GM12891 (cell line): ENCODE results near the gene RAB6A.
"Not testable (repeated sequence)": the region's sequence is repeated elsewhere in the genome, so short reads cannot be mapped to it uniquely, and the experiment has no call there.

Experiments used
- DNase-seq: peaks from one replicate; pipeline ENCODE4 v3.0.0; 2011; ENCODE audit warnings: low spot score; ENCODE audit not compliant: insufficient read length
- FAIRE-seq: peaks from 2 replicates; lab custom pipeline; 2011; peaks lifted over from hg19 to GRCh38; lab: Jason Lieb, UNC
- PAX5 ChIP-seq: IDR thresholded peaks from 2 replicates; pipeline ENCODE4 v1.6.1; 2011; ENCODE audit warnings: low read length, moderate library complexity, mild to moderate bottlenecking; ENCODE audit not compliant: insufficient read depth, severe bottlenecking
- POLR2A ChIP-seq: IDR thresholded peaks from 2 replicates; pipeline ENCODE4 v1.6.1; 2011; ENCODE audit warnings: low read depth, low read length, control low read depth
- POLR2AphosphoS5 ChIP-seq: IDR thresholded peaks from 2 replicates; pipeline ENCODE4 v1.6.1; 2011; ENCODE audit warnings: low read depth, low read length, control low read depth
- POU2F2 ChIP-seq: IDR thresholded peaks from 2 replicates; pipeline ENCODE4 v1.6.1; 2011; ENCODE audit warnings: low read depth, mild to moderate bottlenecking, control low read depth, low read length, moderate library complexity
- SPI1 ChIP-seq: IDR thresholded peaks from 2 replicates; pipeline ENCODE4 v1.6.1; 2011; ENCODE audit warnings: low read depth, low read length, control low read depth
- TAF1 ChIP-seq: IDR thresholded peaks from 2 replicates; pipeline ENCODE4 v1.6.1; 2011; ENCODE audit warnings: low read depth, low read length, control low read depth

The RAB6A gene

GRCh38 chr11:73728000-73728399, 32.9 kb downstream of the RAB6A start:
- DNase-seq (no peak), FAIRE-seq (no peak)
- TF ChIP-seq POLR2A = no peak
- TF ChIP-seq POLR2AphosphoS5 = no peak
- no peak for TF ChIP-seq PAX5
- TF ChIP-seq SPI1 = no peak
- TF ChIP-seq TAF1 = no peak
- TF ChIP-seq POU2F2 = no peak

DNA sequence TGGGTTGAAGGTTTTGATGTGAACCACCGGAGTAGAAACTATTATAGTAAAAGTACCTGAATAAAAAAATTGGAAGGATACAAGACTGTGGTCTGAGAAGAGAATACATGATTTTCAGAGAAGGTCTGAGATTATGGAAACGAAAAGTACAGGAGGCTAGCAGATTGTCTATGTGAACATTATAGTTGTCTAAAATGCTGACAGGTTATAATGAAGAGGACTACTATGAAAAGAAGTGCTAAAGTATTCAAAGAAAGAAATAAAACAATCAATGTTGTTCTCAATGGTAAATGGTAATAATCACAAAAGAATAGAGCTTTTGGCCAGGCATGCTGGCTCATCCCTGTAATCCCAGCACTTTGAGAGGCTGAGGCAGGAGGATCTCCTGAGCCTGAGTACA, 34.0 kb downstream of the RAB6A start:
- TF ChIP-seq SPI1 = no peak
- TF ChIP-seq POU2F2 = no peak
- TF ChIP-seq POLR2AphosphoS5 = no peak
- no peak for TF ChIP-seq PAX5
- no peak for TF ChIP-seq TAF1
- TF ChIP-seq POLR2A = no peak
- DNase-seq (no peak), FAIRE-seq (no peak)

GRCh38 chr11:73717136-73717535, 43.7 kb downstream of the RAB6A start:
- TF ChIP-seq PAX5 = no peak
- TF ChIP-seq POLR2AphosphoS5 = no peak
- TF ChIP-seq POLR2A = no peak
- no peak for TF ChIP-seq TAF1
- no peak for TF ChIP-seq POU2F2
- TF ChIP-seq SPI1 = no peak
- no peak for DNase-seq
- FAIRE-seq = no peak

DNA sequence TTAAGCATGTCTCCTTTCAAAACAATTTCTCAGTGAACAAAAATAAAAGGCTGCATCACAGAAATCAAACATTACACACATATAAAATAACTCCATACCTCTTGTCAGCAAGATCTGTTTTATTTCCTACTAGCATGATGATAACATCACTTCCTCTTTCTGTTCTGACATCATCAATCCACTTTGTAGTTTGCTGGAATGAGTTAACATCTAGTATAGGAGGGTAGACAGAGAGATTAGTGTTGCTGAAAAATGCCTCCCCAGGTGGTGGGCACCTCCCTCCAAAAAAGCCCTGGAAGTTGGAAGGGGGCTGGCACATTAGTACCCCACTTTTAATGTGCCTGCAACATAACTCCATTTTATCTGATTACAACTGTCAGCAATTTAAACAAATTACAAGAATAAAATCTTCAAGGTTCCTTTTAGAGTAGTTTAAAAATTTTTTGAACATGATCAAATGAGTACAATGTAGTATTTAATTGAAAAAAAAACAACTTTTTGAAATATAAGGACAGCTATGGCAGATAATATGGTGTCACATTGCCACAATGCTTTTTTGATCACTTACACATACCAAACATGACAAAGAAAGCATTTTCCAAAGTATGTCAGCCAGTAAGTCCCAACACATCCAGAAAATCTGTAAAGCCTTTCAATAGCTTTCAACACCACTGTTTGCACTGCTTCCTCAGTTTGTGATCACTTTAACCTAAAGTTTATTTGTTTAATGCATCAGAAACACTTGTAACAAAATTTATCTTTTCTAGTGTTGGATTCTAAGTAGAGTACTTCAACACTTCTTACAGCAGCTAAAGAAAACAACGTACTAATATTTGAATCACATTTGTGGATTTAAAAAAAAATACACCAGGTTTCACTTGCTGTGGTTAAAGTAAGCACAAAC, 44.5 kb downstream of the RAB6A start:
- no peak for TF ChIP-seq POLR2A
- peak; percentile 91 for TF ChIP-seq SPI1
- TF ChIP-seq TAF1 = no peak
- TF ChIP-seq PAX5 = no peak
- no peak for TF ChIP-seq POU2F2
- peak; percentile 83 for FAIRE-seq
- DNase-seq = no peak

DNA sequence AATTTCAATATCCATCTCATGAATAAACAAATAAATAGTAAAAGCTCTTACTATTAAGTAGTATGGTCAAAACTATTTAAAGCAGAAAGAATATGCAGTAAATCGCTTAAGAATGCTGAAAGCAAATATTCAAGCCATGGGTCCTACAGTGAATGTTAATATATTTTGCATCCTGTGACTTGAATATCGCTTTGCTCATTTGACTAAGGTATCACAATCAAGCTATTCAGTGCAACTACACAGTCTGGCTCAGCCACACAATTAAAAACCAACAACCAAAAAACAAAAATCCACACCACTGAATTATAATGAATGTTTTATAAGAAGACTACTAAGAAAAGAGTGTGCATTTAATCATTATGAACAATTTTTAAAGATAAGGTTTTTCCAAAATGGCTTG, 45.3 kb downstream of the RAB6A start:
- no peak for DNase-seq
- TF ChIP-seq POLR2AphosphoS5 (no peak), SPI1 (no peak), POU2F2 (no peak), PAX5 (no peak), TAF1 (no peak), POLR2A (no peak)
- no peak for FAIRE-seq

- no peak for TF ChIP-seq POLR2A
- TF ChIP-seq POU2F2 = no peak
- TF ChIP-seq SPI1 = no peak
- no peak for TF ChIP-seq TAF1
- TF ChIP-seq PAX5 = no peak
- no peak for TF ChIP-seq POLR2AphosphoS5
- FAIRE-seq (no peak), DNase-seq (no peak)
These were observed 49.9 kb downstream of the RAB6A start for GRCh38 chr11:73710964-73711363.

GRCh38 chr11:73705053-73705452, 55.8 kb downstream of the RAB6A start:
- no peak for TF ChIP-seq POLR2AphosphoS5
- no peak for TF ChIP-seq POU2F2
- no peak for TF ChIP-seq SPI1
- no peak for TF ChIP-seq POLR2A
- no peak for TF ChIP-seq TAF1
- no peak for TF ChIP-seq PAX5
- DNase-seq (no peak), FAIRE-seq (no peak)

GRCh38 chr11:73693899-73694525, 66.9 kb downstream of the RAB6A start:
- no peak for FAIRE-seq
- no peak for TF ChIP-seq PAX5
- TF ChIP-seq TAF1 = no peak
- TF ChIP-seq POLR2A = no peak
- no peak for TF ChIP-seq SPI1
- TF ChIP-seq POU2F2 = no peak
- TF ChIP-seq POLR2AphosphoS5 = no peak
- DNase-seq = no peak

DNA sequence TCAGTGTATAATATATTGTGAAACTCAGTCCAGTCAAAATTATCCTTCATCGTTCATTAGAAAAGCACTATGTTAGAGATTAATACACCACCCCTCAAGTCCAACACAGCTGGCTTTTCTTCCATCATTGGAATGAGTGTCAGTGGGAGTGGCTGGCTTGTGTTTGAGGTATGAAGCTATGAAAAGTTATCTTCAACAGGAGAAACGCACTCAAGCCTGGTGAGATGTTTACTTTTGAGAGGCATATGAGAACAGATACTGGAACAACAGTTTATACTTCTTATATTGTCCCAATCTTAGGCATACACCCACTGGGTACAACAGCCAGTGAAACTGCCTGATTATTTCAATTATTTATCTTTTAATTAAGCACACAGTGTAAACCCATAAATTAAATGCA, 80.2 kb downstream of the RAB6A start:
- FAIRE-seq (no peak), DNase-seq (no peak)
- TF ChIP-seq POU2F2 (no peak), POLR2AphosphoS5 (no peak), SPI1 (no peak), PAX5 (no peak), TAF1 (no peak), POLR2A (no peak)

- FAIRE-seq, DNase-seq: not testable (repeated sequence)
These were observed 84.3 kb downstream of the RAB6A start for GRCh38 chr11:73676552-73676951.
